GM18870 (cell line): Measurements from ENCODE around the gene PRMT5.
"Not testable (repeated sequence)": the region's sequence is repeated elsewhere in the genome, so short reads cannot be mapped to it uniquely, and the experiment has no call there.

Experiments
- ATAC-seq: cut with Tn5 transposase; IDR thresholded peaks from one replicate; pipeline ENCODE4 v1.9.1; 2021; ENCODE audit warnings: moderate library complexity; ENCODE audit not compliant: unreplicated experiment

The PRMT5 gene

DNA sequence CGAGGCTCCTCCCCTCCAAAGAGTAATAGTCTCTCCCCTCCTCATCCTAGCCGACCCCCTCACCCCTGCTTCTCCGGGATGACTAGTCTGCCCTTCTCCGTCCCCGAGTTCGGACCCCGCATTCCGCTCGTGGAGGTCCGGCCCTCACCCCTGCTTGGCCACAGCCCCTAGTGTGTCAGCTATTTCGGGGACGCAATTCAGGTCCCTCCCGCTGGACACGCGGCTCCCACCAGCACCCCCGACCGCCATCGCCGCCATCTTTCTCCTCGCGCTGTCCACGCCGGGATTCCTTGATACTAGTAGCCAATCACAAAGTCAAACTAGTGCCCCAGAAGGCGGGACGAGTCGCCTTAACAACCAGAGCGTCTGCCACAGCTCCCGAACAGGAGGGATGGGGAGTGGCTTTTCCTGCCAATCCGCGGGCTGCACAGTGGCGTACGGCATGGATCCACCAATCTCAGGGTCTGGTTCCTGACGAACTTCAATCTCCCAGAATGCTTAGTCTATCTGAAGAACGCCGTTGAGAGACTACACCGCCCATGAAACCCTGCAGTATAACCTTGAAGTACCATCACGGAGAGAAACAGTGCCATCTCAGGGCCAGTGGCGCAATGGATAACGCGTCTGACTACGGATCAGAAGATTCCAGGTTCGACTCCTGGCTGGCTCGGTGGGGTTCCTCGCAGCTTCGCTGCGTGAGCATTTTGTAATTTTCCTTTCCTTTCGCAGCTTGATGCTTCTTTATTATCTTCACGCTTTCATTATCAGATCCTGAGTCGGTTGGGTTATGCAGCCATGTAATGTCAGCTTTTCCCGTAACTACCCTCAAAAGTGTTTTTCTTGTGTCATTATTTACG is at the start of gene PRMT5:
Gene PRMT5 (minus strand): TSS at position 273 of the 857 bp plus-strand sequence. CDS start 15 bp downstream, at position 258.
- ATAC-seq: peak; percentile 91

DNA sequence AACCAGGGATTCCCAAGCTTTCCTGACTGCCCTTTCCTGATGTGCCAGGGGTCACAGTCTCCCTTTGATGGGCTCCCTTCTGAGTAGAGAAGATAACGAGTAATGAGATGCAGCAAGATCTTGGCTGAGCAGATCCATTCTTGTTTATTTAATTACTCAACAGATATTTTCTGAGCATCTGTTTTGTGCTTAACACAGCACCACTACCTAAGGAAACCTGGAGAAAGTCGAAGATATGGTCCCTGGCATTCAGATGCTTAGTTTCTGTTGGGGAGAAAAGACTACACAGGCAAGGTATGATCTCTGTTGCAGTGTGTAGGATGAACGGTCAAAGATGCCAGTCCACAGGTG is 49.3 kb upstream of the PRMT5 start:
- no peak for ATAC-seq

- no peak for ATAC-seq
These were observed 48.7 kb upstream of the PRMT5 start for GRCh38 chr14:22977684-22978486.

- no peak for ATAC-seq
These were observed 48.2 kb upstream of the PRMT5 start for GRCh38 chr14:22977434-22977683.

DNA sequence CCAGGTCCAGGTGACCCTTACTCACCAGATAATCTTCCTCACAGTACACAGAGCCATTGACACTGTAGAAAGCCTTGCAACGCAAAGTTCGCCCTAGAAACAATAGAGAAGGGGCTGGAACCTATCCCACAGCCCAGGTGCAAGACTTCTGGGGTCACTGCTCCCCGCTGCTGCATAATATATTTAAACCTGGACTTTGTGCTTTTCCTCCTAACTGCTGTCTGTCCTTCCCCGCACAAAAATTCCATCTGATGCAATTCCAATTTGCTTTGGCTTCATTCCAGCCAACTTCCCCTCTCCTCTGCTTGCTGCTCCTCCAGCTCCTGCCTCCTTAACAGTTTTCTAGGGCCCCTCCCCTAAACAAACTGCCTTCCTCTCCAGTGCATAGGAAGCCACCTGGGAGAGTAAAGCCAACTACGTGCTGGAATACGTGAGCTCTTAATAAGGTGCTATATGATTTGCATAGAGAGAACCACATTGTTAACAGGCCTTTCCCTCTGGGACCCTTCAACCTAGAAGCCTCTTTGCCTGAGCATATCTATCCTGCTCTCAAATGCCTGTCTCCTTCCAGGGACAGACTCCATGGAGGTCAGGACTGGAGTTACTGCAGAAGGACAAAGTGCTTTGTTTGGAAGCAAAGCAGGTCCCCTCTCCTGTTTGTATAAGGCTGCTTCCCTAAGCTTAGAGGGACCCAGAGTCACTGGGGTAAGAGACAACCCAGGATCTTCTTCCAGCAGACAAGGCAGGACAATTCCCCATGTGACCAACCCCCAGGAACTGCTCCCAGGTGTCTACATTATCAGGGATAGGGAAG is 47.7 kb upstream of the PRMT5 start:
- no peak for ATAC-seq

GRCh38 chr14:22974530-22975313 is 45.5 kb upstream of the PRMT5 start:
- ATAC-seq: no peak

DNA sequence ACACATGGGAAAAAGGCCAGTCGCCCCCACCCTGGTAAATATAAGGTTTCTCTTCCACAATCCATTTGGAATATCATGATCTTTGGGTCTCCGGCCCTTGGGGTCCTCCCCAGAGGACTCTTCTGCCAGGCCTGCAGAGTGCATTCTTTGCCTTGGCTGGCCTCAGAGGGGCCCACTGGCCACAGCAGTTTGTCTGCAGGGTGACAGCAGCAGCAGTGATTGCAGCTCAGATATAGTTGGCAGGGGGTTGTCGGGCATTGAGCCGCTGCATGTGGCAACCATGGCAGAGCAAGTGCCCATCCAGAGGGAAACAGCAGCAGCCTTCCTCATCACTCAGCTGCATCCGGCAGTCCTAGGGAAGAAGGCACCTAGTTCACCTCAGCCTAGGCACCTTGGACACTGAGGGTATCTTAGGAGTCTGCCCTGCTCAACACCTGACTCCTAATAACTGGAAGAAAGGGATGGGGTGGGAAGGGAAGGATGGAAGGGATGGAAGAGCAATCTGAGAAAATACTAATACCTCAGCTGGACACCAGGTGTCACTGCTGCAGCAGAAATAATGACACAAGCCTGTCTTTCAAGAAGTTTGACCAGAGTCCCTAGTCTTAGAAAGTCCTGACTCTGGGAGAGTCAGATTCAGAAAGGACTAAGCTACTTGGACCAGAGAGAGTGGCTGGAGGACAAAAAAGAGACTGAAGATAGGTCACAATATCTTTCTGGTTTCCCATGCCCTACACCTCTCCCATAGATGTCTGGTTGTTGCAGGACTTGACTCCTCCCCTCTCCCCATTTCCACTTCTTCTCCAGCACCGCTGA is 44.2 kb upstream of the PRMT5 start:
- ATAC-seq: no peak

- no peak for ATAC-seq
These were observed 43.2 kb upstream of the PRMT5 start for GRCh38 chr14:22972313-22972930.

DNA sequence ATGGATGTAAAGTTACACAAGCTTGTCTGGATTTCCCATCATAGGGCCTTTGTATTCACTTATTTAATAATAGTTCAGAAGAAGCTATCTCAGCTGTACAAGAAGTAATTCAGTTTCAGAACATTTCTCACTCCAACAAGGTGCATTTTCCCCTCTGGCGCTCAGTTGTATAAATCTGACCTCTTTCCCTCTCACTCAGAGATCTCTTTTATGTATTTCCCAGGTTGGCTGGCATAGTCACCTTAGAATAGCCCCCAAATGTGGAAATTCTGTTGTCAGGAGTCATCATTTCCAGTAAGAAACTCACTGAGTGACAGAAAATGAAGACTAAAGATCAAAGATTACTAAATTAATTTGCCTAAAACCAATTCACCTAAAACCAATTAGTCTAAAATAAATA is 42.0 kb upstream of the PRMT5 start:
- no peak for ATAC-seq

GRCh38 chr14:22966783-22967269 is 37.6 kb upstream of the PRMT5 start:
- no peak for ATAC-seq

- ATAC-seq: not testable (repeated sequence)
These were observed 37.0 kb upstream of the PRMT5 start for GRCh38 chr14:22965916-22966782.

DNA sequence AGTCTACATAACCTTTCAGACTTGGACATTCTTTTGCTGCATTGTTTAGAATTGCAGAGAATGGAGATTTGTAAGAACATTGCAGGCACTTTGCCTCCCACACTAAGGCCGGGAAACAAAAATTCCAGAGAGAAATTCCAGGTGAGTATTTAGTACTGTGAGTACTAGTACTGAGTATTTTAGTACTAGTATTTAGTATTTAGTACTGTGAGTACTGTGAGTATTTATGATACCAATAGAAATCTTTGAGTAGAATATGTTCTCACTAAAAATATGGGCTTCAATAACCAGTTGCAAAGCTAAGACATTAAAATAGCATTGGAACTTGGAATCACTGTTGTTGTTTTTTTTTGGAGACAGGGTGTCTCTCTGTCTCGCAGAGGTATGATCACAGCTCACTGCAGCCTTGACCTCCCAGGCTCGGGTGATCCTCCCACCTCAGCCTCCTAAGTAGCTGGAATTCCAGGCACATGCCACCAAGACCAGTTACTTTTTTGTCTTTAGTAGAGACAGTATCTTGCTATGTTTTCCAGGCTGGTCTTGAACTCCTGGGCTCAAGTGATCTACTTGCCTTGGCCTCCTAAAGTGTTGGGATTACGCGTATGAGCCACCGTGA is 33.0 kb upstream of the PRMT5 start:
- ATAC-seq: no peak

DNA sequence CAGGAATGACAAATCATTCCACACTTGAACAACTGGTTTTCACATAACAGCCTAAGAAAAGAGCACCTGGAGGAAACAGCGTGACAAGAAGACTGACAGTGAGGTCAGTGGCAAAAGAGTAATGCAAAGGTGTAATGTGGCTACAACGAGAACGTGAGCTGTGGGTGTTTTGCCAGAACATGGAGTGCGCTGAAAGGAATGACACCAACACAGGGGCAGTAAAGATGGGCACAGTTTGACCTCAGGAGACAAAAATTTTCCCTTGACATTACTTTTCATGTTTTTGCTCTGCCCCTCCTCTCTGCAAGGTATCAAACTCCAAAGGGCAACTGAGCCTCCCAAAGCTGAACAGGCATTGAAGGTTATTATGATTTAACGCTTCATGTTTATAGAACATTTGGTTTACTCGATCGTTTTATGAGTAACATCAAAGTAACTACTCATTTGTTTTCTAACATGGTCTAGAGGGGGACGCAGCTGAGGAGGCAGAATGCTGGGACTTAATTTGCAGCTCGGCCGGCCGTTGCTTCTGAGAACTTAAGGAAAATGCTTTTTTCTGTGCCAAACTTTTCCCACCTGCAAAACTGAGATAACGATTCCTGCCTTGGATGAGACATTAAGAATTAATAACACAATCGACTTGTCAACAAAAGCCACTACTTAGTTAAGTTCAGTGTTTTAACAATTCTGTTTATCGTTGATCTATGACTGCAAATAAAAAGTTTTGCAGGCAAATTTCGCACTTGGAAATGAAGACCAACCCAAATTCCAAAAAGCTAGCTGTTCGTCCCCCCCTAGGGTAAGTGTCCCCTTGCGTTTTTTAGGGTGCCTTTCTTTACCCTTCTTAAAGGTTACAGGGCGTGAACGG is 26.8 kb upstream of the PRMT5 start:
- ATAC-seq: no peak

DNA sequence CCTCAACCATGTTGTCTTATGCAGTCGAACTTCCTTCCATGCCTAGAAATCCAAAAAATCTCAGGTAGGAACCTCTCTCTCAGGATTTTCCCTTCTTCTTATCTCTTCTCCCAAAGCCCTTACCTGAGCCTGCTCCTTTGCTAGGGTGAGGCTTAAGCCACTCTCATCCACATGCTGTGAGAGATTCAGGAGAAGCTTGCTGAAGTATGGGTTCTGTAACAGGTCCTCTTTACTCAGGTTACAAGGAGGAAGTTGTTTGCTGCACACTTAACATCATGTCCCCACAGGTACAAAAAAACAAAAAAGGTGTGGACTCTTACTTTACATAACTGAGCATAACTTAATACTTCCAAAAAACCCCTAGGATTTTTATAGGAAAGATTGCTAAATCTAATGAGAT is 23.2 kb upstream of the PRMT5 start:
- no peak for ATAC-seq

GRCh38 chr14:22951795-22952194 is 22.6 kb upstream of the PRMT5 start:
- ATAC-seq: not testable (repeated sequence)

GRCh38 chr14:22945642-22946041 is 16.5 kb upstream of the PRMT5 start:
- ATAC-seq: no peak

DNA sequence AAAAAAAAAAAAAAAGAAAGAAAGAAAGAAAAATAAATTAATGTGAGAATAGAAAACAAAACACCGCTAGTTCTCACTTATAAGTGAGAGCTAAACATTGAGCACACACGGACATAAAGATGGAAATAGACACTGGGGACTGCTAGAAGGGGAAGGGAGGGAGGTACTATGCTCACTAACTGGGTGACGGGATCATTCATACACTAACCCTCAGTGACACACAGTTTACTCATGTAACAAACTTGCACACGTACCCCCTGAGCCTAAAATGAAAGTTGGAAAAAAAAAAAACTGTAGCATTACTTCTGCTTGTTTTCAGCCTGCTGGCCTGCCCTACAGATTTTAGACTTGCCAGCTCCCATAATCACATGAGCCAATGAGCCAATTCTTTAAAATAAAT is 10.5 kb upstream of the PRMT5 start:
- ATAC-seq: no peak
